ENCODE results near the gene SNX27. TPM values are rescaled to one million over a fixed set of nuclear protein-coding genes. Genes with fewer than 3 reads are reported as not detected.

Gene SNX27
- total and polyA plus RNA-seq, 4 donors: 4.3 to 19.7 (median 10.5) TPM

DNA sequence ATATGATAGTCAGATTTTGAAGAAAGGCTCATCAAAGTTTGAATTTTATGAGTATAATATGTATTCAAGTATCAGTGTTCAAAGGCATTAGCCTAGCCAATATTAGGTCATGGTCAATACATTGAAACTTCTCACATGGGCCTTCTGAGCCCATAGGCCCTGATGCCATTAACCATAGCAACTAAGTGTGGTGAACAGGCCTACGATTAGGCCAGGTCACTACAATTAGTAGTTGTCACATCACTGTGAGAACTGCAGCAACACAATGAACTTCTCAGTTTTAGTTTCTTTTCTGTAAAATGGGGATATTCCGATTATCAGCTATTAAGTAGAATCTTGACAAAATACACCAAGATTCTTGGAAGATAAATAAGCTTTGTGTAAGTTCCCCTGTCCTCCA, 74.7 kb downstream of the SNX27 start:
- Histone ChIP-seq H3K36me3 (ENCODE audit: control insufficient read depth in 4 of 4, insufficient read depth in 3 of 4, low read depth in 1 of 4, low read length in 3 of 4) (peaks cover 0 to 6% (median 1%) of the 10 kb centered on the region in 4 donors), H3K9ac (ENCODE audit: low read depth in 1 of 2, low read length in 2 of 2) (no peak overlapping the region), H3K9me3 (ENCODE audit: control insufficient read depth in 4 of 4, low read length in 3 of 4) (no peaks in the 10 kb centered on the region), H3K27me3 (ENCODE audit: control insufficient read depth in 4 of 4, insufficient read depth in 4 of 4, low read length in 3 of 4) (no peaks in the 10 kb centered on the region), H3K4me3 (ENCODE audit: low read depth in 1 of 3, low read length in 3 of 3) (no peak overlapping the region), H3K27ac (ENCODE audit: low read depth in 1 of 2, low read length in 2 of 2) (no peak overlapping the region), H3K4me1 (ENCODE audit: control insufficient read depth in 4 of 4, insufficient read depth in 4 of 4, low read length in 3 of 4) (peaks cover 0 to 5% (median 1%) of the 10 kb centered on the region in 4 donors)
- WGBS: 99% methylated on average over 2 of the region's 2 CpGs
- DNase-seq (ENCODE audit: low spot score): no peak
- no peak for TF ChIP-seq YY1 (IDR thresholded peaks at IDR 0.05)
- no peak for TF ChIP-seq HNF4A (conservative IDR thresholded peaks at IDR 0.05)
- no peak for TF ChIP-seq FOXA1 (IDR thresholded peaks at IDR 0.05)
- no peak for TF ChIP-seq GABPA (IDR thresholded peaks at IDR 0.05 in 1 of 2, conservative IDR thresholded peaks at IDR 0.05 in 1 of 2)
- TF ChIP-seq, protein P1, sequence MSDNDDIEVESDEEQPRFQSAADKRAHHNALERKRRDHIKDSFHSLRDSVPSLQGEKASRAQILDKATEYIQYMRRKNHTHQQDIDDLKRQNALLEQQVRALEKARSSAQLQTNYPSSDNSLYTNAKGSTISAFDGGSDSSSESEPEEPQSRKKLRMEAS (IDR thresholded peaks at IDR 0.05): no peak
- TF ChIP-seq, protein P2, sequence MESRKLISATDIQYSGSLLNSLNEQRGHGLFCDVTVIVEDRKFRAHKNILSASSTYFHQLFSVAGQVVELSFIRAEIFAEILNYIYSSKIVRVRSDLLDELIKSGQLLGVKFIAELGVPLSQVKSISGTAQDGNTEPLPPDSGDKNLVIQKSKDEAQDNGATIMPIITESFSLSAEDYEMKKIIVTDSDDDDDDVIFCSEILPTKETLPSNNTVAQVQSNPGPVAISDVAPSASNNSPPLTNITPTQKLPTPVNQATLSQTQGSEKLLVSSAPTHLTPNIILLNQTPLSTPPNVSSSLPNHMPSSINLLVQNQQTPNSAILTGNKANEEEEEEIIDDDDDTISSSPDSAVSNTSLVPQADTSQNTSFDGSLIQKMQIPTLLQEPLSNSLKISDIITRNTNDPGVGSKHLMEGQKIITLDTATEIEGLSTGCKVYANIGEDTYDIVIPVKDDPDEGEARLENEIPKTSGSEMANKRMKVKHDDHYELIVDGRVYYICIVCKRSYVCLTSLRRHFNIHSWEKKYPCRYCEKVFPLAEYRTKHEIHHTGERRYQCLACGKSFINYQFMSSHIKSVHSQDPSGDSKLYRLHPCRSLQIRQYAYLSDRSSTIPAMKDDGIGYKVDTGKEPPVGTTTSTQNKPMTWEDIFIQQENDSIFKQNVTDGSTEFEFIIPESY (IDR thresholded peaks at IDR 0.05): no peak
- no peak for TF ChIP-seq NR2F2 (IDR thresholded peaks at IDR 0.05)

DNA sequence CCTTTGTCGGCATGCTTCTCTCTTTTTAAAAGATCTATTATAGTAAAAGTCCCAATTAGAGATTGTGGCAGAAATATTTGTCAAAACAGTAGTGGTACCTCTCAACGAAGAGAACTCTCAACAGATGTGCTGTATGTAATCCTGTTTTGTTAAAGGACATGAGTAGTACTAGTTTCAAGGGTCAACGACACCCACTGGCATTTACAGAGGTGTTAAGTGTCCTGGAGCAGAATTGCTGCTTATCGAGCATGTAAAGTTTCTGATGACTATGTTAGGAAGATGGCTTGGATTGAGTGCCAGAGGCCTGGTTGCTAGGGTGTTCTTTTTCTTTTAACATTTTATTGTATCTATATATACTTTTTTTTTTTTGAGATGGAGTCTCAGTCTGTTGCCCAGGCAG, 77.6 kb downstream of the SNX27 start:
- Histone ChIP-seq H3K9ac (ENCODE audit: low read depth in 1 of 2, low read length in 2 of 2) (no peak overlapping the region), H3K27me3 (ENCODE audit: control insufficient read depth in 4 of 4, insufficient read depth in 4 of 4, low read length in 3 of 4) (no peaks in the 10 kb centered on the region), H3K36me3 (ENCODE audit: control insufficient read depth in 4 of 4, insufficient read depth in 3 of 4, low read depth in 1 of 4, low read length in 3 of 4) (peaks cover 0 to 15% (median 6%) of the 10 kb centered on the region in 4 donors), H3K4me1 (ENCODE audit: control insufficient read depth in 4 of 4, insufficient read depth in 4 of 4, low read length in 3 of 4) (peaks cover 0 to 5% (median 1%) of the 10 kb centered on the region in 4 donors), H3K27ac (ENCODE audit: low read depth in 1 of 2, low read length in 2 of 2) (no peak overlapping the region), H3K4me3 (ENCODE audit: low read depth in 1 of 3, low read length in 3 of 3) (no peak overlapping the region), H3K9me3 (ENCODE audit: control insufficient read depth in 4 of 4, low read length in 3 of 4) (no peaks in the 10 kb centered on the region)
- no peak for TF ChIP-seq JUND (IDR thresholded peaks at IDR 0.05)
- TF ChIP-seq HNF4G (IDR thresholded peaks at IDR 0.05): no peak
- no peak for TF ChIP-seq GABPA (IDR thresholded peaks at IDR 0.05 in 1 of 2, conservative IDR thresholded peaks at IDR 0.05 in 1 of 2)
- TF ChIP-seq, protein P3, sequence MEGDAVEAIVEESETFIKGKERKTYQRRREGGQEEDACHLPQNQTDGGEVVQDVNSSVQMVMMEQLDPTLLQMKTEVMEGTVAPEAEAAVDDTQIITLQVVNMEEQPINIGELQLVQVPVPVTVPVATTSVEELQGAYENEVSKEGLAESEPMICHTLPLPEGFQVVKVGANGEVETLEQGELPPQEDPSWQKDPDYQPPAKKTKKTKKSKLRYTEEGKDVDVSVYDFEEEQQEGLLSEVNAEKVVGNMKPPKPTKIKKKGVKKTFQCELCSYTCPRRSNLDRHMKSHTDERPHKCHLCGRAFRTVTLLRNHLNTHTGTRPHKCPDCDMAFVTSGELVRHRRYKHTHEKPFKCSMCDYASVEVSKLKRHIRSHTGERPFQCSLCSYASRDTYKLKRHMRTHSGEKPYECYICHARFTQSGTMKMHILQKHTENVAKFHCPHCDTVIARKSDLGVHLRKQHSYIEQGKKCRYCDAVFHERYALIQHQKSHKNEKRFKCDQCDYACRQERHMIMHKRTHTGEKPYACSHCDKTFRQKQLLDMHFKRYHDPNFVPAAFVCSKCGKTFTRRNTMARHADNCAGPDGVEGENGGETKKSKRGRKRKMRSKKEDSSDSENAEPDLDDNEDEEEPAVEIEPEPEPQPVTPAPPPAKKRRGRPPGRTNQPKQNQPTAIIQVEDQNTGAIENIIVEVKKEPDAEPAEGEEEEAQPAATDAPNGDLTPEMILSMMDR (IDR thresholded peaks at IDR 0.05; ENCODE audit: low read depth, low read length, missing input control): no peak
- no peak for TF ChIP-seq NR2F2 (IDR thresholded peaks at IDR 0.05)
- no peak for TF ChIP-seq FOXA1 (IDR thresholded peaks at IDR 0.05)
- TF ChIP-seq, protein P4, sequence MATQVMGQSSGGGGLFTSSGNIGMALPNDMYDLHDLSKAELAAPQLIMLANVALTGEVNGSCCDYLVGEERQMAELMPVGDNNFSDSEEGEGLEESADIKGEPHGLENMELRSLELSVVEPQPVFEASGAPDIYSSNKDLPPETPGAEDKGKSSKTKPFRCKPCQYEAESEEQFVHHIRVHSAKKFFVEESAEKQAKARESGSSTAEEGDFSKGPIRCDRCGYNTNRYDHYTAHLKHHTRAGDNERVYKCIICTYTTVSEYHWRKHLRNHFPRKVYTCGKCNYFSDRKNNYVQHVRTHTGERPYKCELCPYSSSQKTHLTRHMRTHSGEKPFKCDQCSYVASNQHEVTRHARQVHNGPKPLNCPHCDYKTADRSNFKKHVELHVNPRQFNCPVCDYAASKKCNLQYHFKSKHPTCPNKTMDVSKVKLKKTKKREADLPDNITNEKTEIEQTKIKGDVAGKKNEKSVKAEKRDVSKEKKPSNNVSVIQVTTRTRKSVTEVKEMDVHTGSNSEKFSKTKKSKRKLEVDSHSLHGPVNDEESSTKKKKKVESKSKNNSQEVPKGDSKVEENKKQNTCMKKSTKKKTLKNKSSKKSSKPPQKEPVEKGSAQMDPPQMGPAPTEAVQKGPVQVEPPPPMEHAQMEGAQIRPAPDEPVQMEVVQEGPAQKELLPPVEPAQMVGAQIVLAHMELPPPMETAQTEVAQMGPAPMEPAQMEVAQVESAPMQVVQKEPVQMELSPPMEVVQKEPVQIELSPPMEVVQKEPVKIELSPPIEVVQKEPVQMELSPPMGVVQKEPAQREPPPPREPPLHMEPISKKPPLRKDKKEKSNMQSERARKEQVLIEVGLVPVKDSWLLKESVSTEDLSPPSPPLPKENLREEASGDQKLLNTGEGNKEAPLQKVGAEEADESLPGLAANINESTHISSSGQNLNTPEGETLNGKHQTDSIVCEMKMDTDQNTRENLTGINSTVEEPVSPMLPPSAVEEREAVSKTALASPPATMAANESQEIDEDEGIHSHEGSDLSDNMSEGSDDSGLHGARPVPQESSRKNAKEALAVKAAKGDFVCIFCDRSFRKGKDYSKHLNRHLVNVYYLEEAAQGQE (IDR thresholded peaks at IDR 0.05): no peak
- WGBS: 80% methylated on average over 4 of the region's 4 CpGs
- DNase-seq (ENCODE audit: low spot score): no peak
